DOHH2 (cell line): ENCODE data around the gene ASPSCR1.

Experiments
- CTCF ChIP-seq: fragments of 200-600 bp; sonication (generic); IDR thresholded peaks from one replicate; pipeline ENCODE4 v1.5.1; 2014; ENCODE audit warnings: antibody characterized with exemption, mild to moderate bottlenecking, low read depth, low read length; ENCODE audit not compliant: poor library complexity, severe bottlenecking
- EZH2phosphoT487 ChIP-seq: fragments of 200-600 bp; sonication (generic); IDR thresholded peaks from 2 replicates; pipeline ENCODE4 v1.6.1; 2017; ENCODE audit warnings: borderline replicate concordance, mild to moderate bottlenecking, antibody characterized with exemption, low read length, moderate library complexity, mixed read lengths

- TF ChIP-seq EZH2phosphoT487 (no peak), CTCF (no peak)
These were observed 60.4 kb downstream of the ASPSCR1 start for GRCh38 chr17:82037889-82038195.
